OCI-LY3 (cell line): ENCODE measurements around the gene PIK3CD.

Experiments
- H2AFZ ChIP-seq: fragments of 200-600, 300-600 bp; shearing (Covaris generic); 2 replicates; pipeline ENCODE4 v1.6.0; 2014; ENCODE audit warnings: antibody characterized with exemption, low read depth, low read length
- H3K27ac ChIP-seq: fragments of 200-600, 300-600 bp; sonication (generic); 2 replicates; pipeline ENCODE4 v1.5.1; 2014; ENCODE audit warnings: mild to moderate bottlenecking, low read length, moderate library complexity, mixed read lengths
- H3K27me3 ChIP-seq: fragments of 200-600, 300-600 bp; sonication (generic); 2 replicates; pipeline ENCODE4 v1.6.1; 2014; ENCODE audit warnings: low read depth, low read length, mixed read lengths
- H3K36me3 ChIP-seq: fragments of 200-600, 300-600 bp; sonication (generic); replicated peaks from 2 replicates; pipeline ENCODE3; 2014; ENCODE audit warnings: low read depth, low read length, mixed read lengths
- H3K4me1 ChIP-seq: fragments of 300-600, 200-600 bp; sonication (generic); 2 replicates; pipeline ENCODE4 v1.6.1; 2014; ENCODE audit warnings: low read length, mixed read lengths
- H3K4me2 ChIP-seq: fragments of 200-600, 300-600 bp; sonication (generic); 2 replicates; pipeline ENCODE4 v1.6.1; 2014; ENCODE audit warnings: low read length, mixed read lengths
- H3K4me3 ChIP-seq: fragments of 300-600, 200-600 bp; sonication (generic); 2 replicates; pipeline ENCODE4 v1.5.1; 2014; ENCODE audit warnings: antibody characterized with exemption, mild to moderate bottlenecking, low read length, moderate library complexity
- H3K79me2 ChIP-seq: fragments of 300-600, 200-600 bp; shearing (Covaris generic); 2 replicates; pipeline ENCODE4 v1.6.1; 2014; ENCODE audit warnings: mild to moderate bottlenecking, low read length, mixed read lengths
- H3K9ac ChIP-seq: fragments of 300-600, 200-600 bp; shearing (Covaris generic); 2 replicates; pipeline ENCODE4 v1.6.0; 2014; ENCODE audit warnings: mild to moderate bottlenecking, low read length, moderate library complexity
- H3K9me3 ChIP-seq: fragments of 200-600, 300-600 bp; shearing (Covaris generic); 2 replicates; pipeline ENCODE4 v1.6.1; 2014; ENCODE audit warnings: low read length, mixed read lengths; ENCODE audit not compliant: insufficient read depth
- H4K20me1 ChIP-seq: fragments of 200-600, 300-600 bp; sonication (generic); 2 replicates; pipeline ENCODE4 v1.6.1; 2016; ENCODE audit warnings: low read length, mixed read lengths; ENCODE audit not compliant: insufficient read depth
- EZH2phosphoT487 ChIP-seq: fragments of 200-600 bp; shearing (Covaris generic); IDR thresholded peaks from 2 replicates; pipeline ENCODE4 v1.6.1; 2018; ENCODE audit warnings: antibody characterized with exemption, mixed run types, low read depth
- TF ChIP-seq, protein P1 (sequence below): fragments of 200-600, 300-600 bp; sonication (generic); IDR thresholded peaks from 2 replicates; pipeline ENCODE4 v1.5.1; 2014; ENCODE audit warnings: antibody characterized with exemption, low read length, low read depth

Gene PIK3CD

DNA sequence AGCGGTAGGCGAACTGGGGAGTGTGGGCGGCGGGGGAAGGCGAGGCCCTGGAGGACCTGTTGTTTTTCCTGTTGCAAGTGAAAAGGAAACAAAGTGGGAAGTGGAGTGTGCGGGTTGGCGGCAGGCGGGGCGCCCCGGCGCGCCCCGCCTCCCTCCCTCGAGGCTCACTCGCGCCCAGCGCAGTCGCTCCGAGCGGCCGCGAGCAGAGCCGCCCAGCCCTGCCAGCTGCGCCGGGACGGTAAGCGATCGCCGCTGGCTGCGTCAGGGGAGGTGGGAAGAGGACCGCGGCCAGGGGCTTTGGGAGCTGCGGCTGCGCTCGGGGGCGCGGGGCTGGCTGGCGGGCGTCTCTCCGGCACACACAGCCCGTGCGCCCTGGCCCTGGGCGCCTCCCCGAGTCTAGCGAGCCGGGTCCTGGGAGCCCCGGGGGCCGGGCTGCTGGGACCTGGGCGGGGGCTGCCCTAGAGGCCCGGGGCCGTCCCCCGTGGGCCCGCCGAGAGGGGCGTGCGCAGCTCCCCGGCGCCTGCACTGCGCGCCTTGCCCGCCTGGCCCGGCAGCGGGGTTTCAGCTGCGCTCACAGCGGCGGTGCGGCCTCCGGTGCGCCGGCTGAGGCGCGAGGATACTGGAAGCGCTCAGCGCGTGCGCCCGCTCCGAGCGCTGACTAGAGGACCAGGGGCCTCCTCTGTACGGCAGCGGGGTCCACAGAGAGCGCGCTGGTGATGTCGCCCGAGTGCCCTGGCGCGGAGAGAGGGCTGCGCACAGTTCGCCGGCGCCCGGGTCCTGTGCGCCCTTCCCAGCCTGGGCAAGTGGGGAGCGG lies at the start of gene PIK3CD:
TSS of gene PIK3CD (plus strand) at position 167 of the 814 bp plus-strand sequence. CDS start 58,725 bp downstream, outside the sequence.
- peaks cover 5% of the 10 kb centered on the region; the same call in 1 of the 2 replicates for H4K20me1 ChIP-seq
- H2AFZ ChIP-seq, result no peak within 1 kb of the TSS
- H3K4me2 ChIP-seq, result peak within 1 kb of the TSS; percentile 86
- H3K79me2 ChIP-seq, result peaks cover 66% of the 10 kb centered on the region
- H3K36me3 ChIP-seq, result peaks cover 19% of the 10 kb centered on the region
- H3K4me3 ChIP-seq, result peak within 1 kb of the TSS; percentile 84
- no peaks in the 10 kb centered on the region for H3K9me3 ChIP-seq
- peak within 1 kb of the TSS; percentile 90 for H3K9ac ChIP-seq
- H3K4me1 ChIP-seq, result peaks cover 35% of the 10 kb centered on the region
- TF ChIP-seq, protein P1, sequence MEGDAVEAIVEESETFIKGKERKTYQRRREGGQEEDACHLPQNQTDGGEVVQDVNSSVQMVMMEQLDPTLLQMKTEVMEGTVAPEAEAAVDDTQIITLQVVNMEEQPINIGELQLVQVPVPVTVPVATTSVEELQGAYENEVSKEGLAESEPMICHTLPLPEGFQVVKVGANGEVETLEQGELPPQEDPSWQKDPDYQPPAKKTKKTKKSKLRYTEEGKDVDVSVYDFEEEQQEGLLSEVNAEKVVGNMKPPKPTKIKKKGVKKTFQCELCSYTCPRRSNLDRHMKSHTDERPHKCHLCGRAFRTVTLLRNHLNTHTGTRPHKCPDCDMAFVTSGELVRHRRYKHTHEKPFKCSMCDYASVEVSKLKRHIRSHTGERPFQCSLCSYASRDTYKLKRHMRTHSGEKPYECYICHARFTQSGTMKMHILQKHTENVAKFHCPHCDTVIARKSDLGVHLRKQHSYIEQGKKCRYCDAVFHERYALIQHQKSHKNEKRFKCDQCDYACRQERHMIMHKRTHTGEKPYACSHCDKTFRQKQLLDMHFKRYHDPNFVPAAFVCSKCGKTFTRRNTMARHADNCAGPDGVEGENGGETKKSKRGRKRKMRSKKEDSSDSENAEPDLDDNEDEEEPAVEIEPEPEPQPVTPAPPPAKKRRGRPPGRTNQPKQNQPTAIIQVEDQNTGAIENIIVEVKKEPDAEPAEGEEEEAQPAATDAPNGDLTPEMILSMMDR, result no peak
- no peak for TF ChIP-seq EZH2phosphoT487
- H3K27ac ChIP-seq, result peak within 1 kb of the TSS; percentile 100
- no peaks in the 10 kb centered on the region for H3K27me3 ChIP-seq

DNA sequence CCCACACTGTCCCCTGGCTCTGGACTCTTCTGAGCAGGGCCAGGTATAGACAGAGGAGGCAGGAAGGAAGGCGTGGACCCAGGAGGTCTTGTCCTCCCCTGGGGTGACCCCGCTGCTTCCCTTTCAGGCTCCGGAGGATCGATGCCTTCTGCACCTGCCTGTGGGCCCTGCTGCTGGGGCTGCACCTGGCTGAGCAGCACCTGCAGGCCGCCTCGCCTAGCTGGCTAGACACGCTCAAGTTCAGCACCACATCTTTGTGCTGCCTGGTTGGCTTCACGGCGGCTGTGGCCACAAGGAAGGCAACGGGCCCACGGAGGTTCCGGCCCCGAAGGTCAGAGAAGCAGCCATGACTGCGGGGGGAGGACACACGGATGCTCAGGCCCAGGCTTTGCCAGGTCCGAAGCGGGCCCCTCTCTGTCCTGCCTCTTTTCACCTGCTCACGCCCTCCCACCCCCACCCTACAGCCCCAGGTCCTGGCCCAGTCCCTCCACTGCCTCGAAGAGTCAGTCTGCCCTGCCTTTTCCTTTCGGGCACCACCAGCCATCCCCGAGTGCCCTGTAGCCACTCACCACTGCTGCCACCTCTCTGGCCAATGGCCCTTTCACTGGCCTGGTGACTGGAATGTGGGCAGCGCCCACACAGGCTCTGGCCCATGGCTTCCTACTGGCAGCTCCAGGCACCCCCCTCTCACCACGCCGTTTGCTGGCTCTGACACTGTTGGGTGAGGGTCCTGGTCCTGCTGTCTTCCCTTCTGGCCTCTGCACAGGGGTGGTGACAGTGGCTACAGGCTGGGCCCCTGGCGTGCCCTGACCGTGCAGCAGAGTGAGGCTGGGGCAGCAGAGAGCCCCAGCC lies 49.4 kb upstream of the PIK3CD start:
- Histone ChIP-seq H3K27ac (no peak overlapping the region), H3K4me2 (no peak overlapping the region), H2AFZ (no peak overlapping the region), H3K36me3 (no peaks in the 10 kb centered on the region), H3K27me3 (no peaks in the 10 kb centered on the region), H3K9ac (no peak overlapping the region), H4K20me1 (no peaks in the 10 kb centered on the region), H3K4me3 (no peak overlapping the region), H3K79me2 (no peaks in the 10 kb centered on the region), H3K4me1 (no peaks in the 10 kb centered on the region), H3K9me3 (no peaks in the 10 kb centered on the region)
- TF ChIP-seq, protein P1, result no peak
- TF ChIP-seq EZH2phosphoT487, result no peak

DNA sequence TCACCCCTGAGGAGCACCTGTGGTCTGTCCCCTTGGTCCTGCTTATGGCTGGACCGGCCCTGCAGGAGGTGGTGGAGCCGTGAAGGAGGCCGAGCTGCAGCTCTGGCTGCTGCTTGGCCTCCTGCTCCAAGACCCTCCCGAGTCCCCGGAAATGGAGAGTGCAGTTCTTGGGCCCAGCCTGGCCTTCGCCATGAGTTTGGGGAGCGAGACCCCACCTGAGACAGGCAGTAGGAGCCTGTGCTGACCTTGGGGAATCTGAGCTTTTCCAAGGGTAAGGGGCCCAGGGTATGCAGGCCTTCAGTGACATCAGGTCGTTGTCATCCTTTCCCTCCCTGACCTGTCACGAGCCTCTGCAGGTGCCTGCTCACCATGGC lies 48.8 kb upstream of the PIK3CD start:
- H3K79me2 ChIP-seq, result no peaks in the 10 kb centered on the region
- H2AFZ ChIP-seq, result no peak overlapping the region
- H3K4me3 ChIP-seq, result no peak overlapping the region
- H3K4me1 ChIP-seq, result no peaks in the 10 kb centered on the region
- H3K9me3 ChIP-seq, result no peaks in the 10 kb centered on the region
- no peak overlapping the region for H3K9ac ChIP-seq
- H3K27ac ChIP-seq, result no peak overlapping the region
- H3K4me2 ChIP-seq, result no peak overlapping the region
- H4K20me1 ChIP-seq, result no peaks in the 10 kb centered on the region
- TF ChIP-seq, protein P1, result no peak
- no peak for TF ChIP-seq EZH2phosphoT487
- H3K27me3 ChIP-seq, result no peaks in the 10 kb centered on the region
- H3K36me3 ChIP-seq, result no peaks in the 10 kb centered on the region

DNA sequence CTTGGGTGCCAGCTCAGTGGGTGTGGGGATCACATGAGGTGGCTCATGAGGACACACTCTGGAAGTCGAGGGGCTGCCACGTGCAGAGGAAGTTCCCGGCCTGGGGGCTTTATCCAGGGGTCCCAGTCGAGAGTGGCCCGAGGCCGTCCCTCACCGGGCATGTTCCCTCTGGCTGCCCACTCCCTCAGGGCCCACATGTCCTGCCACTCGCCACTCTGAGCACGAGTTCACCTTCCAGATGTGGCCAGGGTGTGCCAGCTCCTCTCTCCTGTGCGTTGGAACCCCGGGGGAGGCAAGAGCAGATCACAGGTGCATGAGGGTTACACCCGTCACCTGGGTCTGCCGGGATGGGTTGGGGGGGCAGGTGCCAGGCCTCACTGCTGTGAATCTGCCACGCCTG lies 48.2 kb upstream of the PIK3CD start:
- no peaks in the 10 kb centered on the region for H4K20me1 ChIP-seq
- no peaks in the 10 kb centered on the region for H3K4me1 ChIP-seq
- no peaks in the 10 kb centered on the region for H3K27me3 ChIP-seq
- H3K27ac ChIP-seq, result no peak overlapping the region
- TF ChIP-seq EZH2phosphoT487, result no peak
- TF ChIP-seq, protein P1, result no peak
- no peaks in the 10 kb centered on the region for H3K9me3 ChIP-seq
- H3K9ac ChIP-seq, result no peak overlapping the region
- H3K79me2 ChIP-seq, result no peaks in the 10 kb centered on the region
- no peak overlapping the region for H3K4me3 ChIP-seq
- H2AFZ ChIP-seq, result no peak overlapping the region
- no peak overlapping the region for H3K4me2 ChIP-seq
- no peaks in the 10 kb centered on the region for H3K36me3 ChIP-seq
